ENCODE data around the gene TECPR1. TPM values are rescaled to one million over a fixed set of nuclear protein-coding genes. Genes with fewer than 3 reads are reported as not detected.
A peak's percentile ranks its signal among the peaks of the same experiment; 100 is the strongest.

The TECPR1 gene
- total RNA-seq, 1 experiment from 2014 or later, result 21.5 TPM

DNA sequence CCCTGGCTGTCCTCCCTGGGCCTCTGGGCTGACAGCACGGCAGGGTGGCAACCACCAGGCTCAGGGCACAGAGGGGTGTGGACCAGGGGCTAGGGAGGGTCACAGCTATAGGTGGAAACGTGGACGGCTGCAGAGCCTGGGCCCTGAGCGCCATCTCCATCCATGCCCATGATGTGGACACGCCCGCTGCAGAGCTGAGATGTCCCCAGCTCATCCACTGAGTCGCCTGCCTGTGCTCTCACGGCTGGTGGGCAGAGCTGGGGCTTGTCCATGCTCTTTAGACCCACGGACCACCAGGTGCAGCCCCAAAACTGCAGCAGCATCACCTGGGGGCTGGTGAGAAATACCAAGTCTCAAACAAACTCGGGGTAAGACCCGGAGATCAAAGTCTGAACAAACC lies 16.1 kb downstream of the TECPR1 start (continued):
- TF ChIP-seq, protein P1, sequence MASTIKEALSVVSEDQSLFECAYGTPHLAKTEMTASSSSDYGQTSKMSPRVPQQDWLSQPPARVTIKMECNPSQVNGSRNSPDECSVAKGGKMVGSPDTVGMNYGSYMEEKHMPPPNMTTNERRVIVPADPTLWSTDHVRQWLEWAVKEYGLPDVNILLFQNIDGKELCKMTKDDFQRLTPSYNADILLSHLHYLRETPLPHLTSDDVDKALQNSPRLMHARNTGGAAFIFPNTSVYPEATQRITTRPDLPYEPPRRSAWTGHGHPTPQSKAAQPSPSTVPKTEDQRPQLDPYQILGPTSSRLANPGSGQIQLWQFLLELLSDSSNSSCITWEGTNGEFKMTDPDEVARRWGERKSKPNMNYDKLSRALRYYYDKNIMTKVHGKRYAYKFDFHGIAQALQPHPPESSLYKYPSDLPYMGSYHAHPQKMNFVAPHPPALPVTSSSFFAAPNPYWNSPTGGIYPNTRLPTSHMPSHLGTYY (CRISPR knock-in tag; IDR thresholded peaks at IDR 0.05), result no peak
- no peak for TF ChIP-seq ATF1 (CRISPR knock-in tag; IDR thresholded peaks at IDR 0.05)
- TF ChIP-seq, protein P2, sequence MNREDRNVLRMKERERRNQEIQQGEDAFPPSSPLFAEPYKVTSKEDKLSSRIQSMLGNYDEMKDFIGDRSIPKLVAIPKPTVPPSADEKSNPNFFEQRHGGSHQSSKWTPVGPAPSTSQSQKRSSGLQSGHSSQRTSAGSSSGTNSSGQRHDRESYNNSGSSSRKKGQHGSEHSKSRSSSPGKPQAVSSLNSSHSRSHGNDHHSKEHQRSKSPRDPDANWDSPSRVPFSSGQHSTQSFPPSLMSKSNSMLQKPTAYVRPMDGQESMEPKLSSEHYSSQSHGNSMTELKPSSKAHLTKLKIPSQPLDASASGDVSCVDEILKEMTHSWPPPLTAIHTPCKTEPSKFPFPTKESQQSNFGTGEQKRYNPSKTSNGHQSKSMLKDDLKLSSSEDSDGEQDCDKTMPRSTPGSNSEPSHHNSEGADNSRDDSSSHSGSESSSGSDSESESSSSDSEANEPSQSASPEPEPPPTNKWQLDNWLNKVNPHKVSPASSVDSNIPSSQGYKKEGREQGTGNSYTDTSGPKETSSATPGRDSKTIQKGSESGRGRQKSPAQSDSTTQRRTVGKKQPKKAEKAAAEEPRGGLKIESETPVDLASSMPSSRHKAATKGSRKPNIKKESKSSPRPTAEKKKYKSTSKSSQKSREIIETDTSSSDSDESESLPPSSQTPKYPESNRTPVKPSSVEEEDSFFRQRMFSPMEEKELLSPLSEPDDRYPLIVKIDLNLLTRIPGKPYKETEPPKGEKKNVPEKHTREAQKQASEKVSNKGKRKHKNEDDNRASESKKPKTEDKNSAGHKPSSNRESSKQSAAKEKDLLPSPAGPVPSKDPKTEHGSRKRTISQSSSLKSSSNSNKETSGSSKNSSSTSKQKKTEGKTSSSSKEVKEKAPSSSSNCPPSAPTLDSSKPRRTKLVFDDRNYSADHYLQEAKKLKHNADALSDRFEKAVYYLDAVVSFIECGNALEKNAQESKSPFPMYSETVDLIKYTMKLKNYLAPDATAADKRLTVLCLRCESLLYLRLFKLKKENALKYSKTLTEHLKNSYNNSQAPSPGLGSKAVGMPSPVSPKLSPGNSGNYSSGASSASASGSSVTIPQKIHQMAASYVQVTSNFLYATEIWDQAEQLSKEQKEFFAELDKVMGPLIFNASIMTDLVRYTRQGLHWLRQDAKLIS (CRISPR knock-in tag; IDR thresholded peaks at IDR 0.05; ENCODE audit: borderline replicate concordance), result no peak
- TF ChIP-seq TCF7 (CRISPR knock-in tag; IDR thresholded peaks at IDR 0.05; ENCODE audit: low read depth), result no peak
- TF ChIP-seq, protein P3, sequence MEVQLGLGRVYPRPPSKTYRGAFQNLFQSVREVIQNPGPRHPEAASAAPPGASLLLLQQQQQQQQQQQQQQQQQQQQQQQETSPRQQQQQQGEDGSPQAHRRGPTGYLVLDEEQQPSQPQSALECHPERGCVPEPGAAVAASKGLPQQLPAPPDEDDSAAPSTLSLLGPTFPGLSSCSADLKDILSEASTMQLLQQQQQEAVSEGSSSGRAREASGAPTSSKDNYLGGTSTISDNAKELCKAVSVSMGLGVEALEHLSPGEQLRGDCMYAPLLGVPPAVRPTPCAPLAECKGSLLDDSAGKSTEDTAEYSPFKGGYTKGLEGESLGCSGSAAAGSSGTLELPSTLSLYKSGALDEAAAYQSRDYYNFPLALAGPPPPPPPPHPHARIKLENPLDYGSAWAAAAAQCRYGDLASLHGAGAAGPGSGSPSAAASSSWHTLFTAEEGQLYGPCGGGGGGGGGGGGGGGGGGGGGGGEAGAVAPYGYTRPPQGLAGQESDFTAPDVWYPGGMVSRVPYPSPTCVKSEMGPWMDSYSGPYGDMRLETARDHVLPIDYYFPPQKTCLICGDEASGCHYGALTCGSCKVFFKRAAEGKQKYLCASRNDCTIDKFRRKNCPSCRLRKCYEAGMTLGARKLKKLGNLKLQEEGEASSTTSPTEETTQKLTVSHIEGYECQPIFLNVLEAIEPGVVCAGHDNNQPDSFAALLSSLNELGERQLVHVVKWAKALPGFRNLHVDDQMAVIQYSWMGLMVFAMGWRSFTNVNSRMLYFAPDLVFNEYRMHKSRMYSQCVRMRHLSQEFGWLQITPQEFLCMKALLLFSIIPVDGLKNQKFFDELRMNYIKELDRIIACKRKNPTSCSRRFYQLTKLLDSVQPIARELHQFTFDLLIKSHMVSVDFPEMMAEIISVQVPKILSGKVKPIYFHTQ (CRISPR knock-in tag; IDR thresholded peaks at IDR 0.05), result no peak

DNA sequence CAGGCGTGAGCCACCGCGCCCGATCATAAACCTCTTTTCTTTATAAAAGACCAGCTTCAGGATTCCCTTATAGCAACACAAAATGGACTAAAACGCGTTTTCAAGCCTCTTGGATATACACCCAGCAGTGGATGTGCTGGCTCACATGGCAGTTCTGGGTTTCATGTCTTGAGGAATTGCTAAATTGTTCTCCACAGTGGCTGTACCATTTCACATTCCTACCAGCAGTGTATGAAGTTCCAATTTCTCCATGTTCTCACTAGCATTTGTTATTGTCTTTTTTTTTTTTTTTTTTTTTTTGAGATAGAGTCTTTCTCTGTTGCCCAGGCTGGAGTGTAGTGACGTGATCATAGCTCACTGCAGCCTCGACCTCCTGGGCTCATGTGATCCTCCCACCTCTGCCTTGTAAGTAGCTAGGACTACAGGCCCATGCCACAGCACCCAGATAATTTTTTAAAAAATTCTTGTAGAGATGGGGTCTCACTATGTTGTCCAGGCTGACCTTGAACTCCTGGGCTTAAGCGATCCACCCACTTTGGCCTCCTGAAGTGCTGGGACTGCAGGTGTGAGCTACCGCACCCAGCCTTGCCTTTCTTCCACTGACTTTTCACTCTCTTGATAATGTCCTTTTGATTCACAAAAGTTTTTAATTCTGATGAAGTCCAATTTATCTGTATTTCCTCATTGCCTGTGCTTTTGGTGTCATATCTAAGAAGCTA lies 17.4 kb downstream of the TECPR1 start:
- no peaks in the 10 kb centered on the region for H3K36me3 Mint-ChIP-seq
- POLR2A ChIA-PET, result no interaction called here
- no peak overlapping the region for H3K27ac Mint-ChIP-seq

DNA sequence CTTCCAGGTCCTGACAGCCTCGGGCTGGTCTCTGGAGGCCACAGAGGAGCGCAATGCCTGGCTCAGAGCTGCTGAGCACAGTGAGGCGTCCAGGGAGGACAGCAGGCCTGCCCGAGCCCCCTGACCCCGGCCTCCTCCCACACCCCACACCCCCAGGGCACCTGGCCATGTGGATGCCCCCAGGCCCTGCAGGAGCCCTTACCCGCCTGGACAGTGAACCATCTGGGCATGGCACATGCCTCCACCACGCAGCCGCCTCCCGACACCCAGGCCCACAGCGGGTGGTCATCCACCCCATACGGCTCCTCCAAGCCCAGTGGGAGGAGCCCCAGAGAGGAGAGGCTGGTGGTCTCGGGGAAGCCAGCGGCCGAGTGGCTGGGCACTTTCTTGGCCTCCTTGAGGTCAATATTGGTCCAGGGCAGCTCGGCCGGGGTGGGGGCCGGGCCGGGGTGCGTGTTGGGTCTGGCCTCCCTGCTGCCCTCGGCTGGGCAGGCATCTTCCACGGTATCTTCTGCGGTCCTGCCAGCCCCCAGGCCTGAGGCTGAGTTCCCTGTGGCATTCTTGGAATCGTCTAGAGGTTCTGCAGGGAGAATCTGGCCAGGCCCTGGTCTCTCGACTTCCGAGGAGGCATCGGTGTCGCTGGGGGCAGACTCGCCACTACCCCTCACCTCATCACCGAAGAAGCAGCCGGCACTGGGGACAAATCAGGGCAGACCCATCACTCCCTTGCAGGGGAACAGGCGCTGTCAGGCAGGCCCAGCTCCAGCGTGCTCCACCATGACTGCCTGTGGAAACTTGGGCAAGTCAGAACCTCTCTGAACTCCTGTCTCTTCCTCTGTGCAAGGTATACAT lies 18.6 kb downstream of the TECPR1 start:
- POLR2A ChIA-PET, result no interaction called here
- no peak for DNase-seq (ENCODE audit: low spot score)
- CTCF ChIA-PET, result interaction anchor here (1.3 kb wide), 1 partner anchor 65 kb away, joined by 3 read pairs; no protein-coding TSS in a partner anchor
- H3K27me3 Mint-ChIP-seq (ENCODE audit: low read depth), result no peaks in the 10 kb centered on the region
- H3K27ac Mint-ChIP-seq, result no peak overlapping the region
- H3K4me1 Mint-ChIP-seq, result no peaks in the 10 kb centered on the region
- no peaks in the 10 kb centered on the region for H3K9me3 Mint-ChIP-seq
- H3K4me3 Mint-ChIP-seq, result no peak overlapping the region
- ATAC-seq, result no peak
- H3K36me3 Mint-ChIP-seq, result no peaks in the 10 kb centered on the region
- TF ChIP-seq ZNF232 (CRISPR knock-in tag; IDR thresholded peaks at IDR 0.05) (no peak), RELA (CRISPR knock-in tag; IDR thresholded peaks at IDR 0.05; ENCODE audit: borderline replicate concordance) (no peak), TEAD4 (CRISPR knock-in tag; IDR thresholded peaks at IDR 0.05) (no peak), CREB1 (CRISPR knock-in tag; IDR thresholded peaks at IDR 0.05) (no peak)
- TF ChIP-seq, protein P4, sequence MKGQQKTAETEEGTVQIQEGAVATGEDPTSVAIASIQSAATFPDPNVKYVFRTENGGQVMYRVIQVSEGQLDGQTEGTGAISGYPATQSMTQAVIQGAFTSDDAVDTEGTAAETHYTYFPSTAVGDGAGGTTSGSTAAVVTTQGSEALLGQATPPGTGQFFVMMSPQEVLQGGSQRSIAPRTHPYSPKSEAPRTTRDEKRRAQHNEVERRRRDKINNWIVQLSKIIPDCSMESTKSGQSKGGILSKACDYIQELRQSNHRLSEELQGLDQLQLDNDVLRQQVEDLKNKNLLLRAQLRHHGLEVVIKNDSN (CRISPR knock-in tag; IDR thresholded peaks at IDR 0.05), result no peak
- TF ChIP-seq, protein P5, sequence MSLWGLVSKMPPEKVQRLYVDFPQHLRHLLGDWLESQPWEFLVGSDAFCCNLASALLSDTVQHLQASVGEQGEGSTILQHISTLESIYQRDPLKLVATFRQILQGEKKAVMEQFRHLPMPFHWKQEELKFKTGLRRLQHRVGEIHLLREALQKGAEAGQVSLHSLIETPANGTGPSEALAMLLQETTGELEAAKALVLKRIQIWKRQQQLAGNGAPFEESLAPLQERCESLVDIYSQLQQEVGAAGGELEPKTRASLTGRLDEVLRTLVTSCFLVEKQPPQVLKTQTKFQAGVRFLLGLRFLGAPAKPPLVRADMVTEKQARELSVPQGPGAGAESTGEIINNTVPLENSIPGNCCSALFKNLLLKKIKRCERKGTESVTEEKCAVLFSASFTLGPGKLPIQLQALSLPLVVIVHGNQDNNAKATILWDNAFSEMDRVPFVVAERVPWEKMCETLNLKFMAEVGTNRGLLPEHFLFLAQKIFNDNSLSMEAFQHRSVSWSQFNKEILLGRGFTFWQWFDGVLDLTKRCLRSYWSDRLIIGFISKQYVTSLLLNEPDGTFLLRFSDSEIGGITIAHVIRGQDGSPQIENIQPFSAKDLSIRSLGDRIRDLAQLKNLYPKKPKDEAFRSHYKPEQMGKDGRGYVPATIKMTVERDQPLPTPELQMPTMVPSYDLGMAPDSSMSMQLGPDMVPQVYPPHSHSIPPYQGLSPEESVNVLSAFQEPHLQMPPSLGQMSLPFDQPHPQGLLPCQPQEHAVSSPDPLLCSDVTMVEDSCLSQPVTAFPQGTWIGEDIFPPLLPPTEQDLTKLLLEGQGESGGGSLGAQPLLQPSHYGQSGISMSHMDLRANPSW (CRISPR knock-in tag; conservative IDR thresholded peaks at IDR 0.05; ENCODE audit: low read depth), result no peak
- TF ChIP-seq, protein P6, sequence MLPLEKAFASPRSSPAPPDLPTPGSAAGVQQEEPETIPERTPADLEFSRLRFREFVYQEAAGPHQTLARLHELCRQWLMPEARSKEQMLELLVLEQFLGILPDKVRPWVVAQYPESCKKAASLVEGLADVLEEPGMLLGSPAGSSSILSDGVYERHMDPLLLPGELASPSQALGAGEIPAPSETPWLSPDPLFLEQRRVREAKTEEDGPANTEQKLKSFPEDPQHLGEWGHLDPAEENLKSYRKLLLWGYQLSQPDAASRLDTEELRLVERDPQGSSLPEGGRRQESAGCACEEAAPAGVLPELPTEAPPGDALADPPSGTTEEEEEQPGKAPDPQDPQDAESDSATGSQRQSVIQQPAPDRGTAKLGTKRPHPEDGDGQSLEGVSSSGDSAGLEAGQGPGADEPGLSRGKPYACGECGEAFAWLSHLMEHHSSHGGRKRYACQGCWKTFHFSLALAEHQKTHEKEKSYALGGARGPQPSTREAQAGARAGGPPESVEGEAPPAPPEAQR (CRISPR knock-in tag; IDR thresholded peaks at IDR 0.05), result no peak

More for the DNA sequence above, 17.4 kb downstream of the TECPR1 start:
- no peaks in the 10 kb centered on the region for H3K27me3 Mint-ChIP-seq (ENCODE audit: low read depth)
- H3K4me3 Mint-ChIP-seq, result no peak overlapping the region
- CTCF ChIA-PET, result interaction anchor here (1.3 kb wide), 1 partner anchor 66 kb away, joined by 3 read pairs; no protein-coding TSS in a partner anchor
- TF ChIP-seq ZNF121 (CRISPR knock-in tag; IDR thresholded peaks at IDR 0.05) (0 out of 2 replicates have a peak, but pooled peaks have one; percentile 6), ZNF317 (CRISPR knock-in tag; IDR thresholded peaks at IDR 0.05; ENCODE audit: borderline replicate concordance, low read depth) (no peak)
- DNase-seq (ENCODE audit: low spot score), result no peak
- H3K9me3 Mint-ChIP-seq, result no peaks in the 10 kb centered on the region
- ATAC-seq, result no peak
- H3K4me1 Mint-ChIP-seq, result no peaks in the 10 kb centered on the region
